Measurements from ENCODE around the gene CCDC40.
A peak's percentile ranks its signal among the peaks of the same experiment; 100 is the strongest.

CCDC40 gene

DNA sequence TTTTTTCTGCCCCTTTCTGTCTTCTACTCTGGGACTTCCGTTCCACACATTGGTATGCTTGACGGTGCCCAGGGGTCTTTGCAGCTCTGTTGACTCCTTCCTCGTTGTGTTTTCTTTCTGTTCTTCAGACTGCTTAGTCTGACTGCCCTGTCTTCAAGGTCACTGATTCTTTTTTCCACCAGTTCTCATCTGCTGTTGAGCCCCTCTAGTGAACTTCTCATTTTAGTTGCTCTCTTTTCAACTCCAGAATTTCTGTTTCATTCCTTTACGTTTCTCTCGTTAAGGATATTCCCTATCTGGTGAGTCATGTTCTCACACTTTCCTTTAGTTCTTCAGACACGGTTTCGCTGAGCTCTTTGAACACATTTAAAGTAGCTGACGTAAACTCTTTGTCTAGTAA lies 78.7 kb downstream of the CCDC40 start:
- H3K4me3 ChIP-seq (ENCODE audit: low read depth, low read length): no peak overlapping the region
- no peaks in the 10 kb centered on the region for H3K27me3 ChIP-seq (ENCODE audit: insufficient read depth, low read depth, severe bottlenecking)
- H3K27ac ChIP-seq: no peak overlapping the region
- DNase-seq: no peak
- TF ChIP-seq, protein P1, sequence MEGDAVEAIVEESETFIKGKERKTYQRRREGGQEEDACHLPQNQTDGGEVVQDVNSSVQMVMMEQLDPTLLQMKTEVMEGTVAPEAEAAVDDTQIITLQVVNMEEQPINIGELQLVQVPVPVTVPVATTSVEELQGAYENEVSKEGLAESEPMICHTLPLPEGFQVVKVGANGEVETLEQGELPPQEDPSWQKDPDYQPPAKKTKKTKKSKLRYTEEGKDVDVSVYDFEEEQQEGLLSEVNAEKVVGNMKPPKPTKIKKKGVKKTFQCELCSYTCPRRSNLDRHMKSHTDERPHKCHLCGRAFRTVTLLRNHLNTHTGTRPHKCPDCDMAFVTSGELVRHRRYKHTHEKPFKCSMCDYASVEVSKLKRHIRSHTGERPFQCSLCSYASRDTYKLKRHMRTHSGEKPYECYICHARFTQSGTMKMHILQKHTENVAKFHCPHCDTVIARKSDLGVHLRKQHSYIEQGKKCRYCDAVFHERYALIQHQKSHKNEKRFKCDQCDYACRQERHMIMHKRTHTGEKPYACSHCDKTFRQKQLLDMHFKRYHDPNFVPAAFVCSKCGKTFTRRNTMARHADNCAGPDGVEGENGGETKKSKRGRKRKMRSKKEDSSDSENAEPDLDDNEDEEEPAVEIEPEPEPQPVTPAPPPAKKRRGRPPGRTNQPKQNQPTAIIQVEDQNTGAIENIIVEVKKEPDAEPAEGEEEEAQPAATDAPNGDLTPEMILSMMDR (IDR thresholded peaks at IDR 0.05; ENCODE audit: low read depth, low read length): no peak
- peaks cover 60% of the 10 kb centered on the region for H3K36me3 ChIP-seq
- peaks cover 6% of the 10 kb centered on the region for H3K9me3 ChIP-seq (ENCODE audit: severe bottlenecking)

DNA sequence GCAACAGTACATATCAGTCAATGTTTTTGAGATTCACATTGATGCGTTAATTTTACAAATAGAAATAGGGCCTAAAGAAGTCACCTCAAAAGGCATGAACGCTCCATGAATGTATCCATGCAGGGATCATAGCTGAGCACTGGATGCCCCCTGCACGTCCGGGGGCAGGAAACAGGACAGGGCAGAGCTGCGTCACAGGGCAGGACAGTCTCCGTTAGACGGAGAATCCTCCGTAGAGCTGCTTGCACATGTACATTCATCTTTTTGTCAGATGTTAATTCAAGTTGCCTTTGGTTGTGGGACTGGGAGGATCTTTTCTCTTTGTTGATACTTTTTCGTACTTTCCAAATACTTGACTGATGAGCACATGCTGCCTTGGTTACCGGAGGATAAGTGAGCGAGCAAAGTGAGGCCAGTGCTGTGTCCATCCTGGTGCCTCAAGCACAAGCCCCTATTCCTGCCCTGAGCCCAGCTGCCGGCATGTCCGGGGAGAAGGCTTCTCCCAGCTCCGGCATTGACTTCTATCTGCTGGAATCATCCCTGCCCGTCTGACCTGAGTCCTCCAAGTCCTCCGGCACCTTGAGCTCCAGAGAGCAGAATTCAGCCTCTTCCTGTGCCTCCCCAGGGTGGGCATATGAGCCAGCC lies 80.0 kb downstream of the CCDC40 start:
- TF ChIP-seq, protein P1 (IDR thresholded peaks at IDR 0.05; ENCODE audit: low read depth, low read length): no peak
- H3K27me3 ChIP-seq (ENCODE audit: insufficient read depth, low read depth, severe bottlenecking): no peaks in the 10 kb centered on the region
- no peak overlapping the region for H3K4me3 ChIP-seq (ENCODE audit: low read depth, low read length)

DNA sequence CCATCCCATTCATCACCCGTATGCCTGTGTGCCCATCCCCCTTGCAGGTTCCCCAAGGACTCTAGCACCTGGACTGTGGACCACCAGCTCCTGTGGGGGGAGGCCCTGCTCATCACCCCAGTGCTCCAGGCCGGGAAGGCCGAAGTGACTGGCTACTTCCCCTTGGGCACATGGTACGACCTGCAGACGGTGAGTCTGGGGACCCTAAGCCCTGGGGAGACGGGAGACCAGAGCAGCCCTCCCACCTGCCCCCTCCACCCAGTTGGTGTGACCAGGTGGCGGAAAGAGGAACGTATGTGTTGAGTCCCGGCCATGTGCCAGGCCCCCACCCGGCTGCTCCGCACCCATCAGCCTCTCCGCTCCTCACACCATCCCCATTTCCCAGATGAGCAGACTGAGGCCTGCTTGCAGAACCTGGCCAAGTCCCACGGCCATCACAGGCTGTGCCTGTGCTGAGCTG lies 80.5 kb downstream of the CCDC40 start:
- peak; percentile 8 for DNase-seq
- Histone ChIP-seq H3K27me3 (ENCODE audit: insufficient read depth, low read depth, severe bottlenecking) (no peaks in the 10 kb centered on the region), H3K27ac (no peak overlapping the region), H3K36me3 (peaks cover 56% of the 10 kb centered on the region), H3K4me3 (ENCODE audit: low read depth, low read length) (no peak overlapping the region), H3K9me3 (ENCODE audit: severe bottlenecking) (peaks cover 6% of the 10 kb centered on the region)
- TF ChIP-seq, protein P1 (IDR thresholded peaks at IDR 0.05; ENCODE audit: low read depth, low read length): no peak

More for the DNA sequence above, 80.0 kb downstream of the CCDC40 start:
- DNase-seq: peak; percentile 3
- H3K36me3 ChIP-seq: peaks cover 57% of the 10 kb centered on the region
- no peak overlapping the region for H3K27ac ChIP-seq
- peaks cover 6% of the 10 kb centered on the region for H3K9me3 ChIP-seq (ENCODE audit: severe bottlenecking)

DNA sequence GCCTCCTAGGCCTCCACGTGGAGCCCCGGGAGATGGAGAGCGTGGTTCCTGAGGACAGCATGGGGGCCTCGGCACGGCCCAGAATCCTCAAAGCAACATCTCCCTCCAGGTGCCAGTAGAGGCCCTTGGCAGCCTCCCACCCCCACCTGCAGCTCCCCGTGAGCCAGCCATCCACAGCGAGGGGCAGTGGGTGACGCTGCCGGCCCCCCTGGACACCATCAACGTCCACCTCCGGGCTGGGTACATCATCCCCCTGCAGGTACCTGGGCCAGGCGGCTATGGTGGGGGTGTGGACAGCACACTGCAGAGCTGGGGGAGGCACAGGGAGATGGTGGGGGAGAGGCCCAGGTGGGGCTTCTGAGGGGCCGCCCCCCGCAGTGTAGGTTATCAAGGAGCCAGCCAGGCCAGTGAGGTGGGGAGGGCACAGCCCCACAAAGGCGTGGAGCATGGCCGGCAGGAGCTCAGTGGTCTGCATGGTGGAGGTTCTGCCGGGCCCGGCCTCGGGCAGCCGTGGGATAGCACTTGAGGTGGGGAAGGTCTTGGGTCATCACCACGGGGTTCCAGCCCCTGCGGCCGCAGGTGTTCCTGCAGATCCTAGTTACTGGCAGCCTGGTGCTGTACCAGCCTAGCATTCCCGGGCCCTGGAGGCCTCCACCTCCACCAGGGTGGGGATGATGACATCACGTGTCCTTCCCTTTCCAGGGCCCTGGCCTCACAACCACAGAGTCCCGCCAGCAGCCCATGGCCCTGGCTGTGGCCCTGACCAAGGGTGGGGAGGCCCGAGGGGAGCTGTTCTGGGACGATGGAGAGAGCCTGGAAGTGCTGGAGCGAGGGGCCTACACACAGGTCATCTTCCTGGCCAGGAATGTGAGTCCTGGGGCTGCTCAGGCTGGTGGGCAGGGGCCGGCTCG lies 81.3 kb downstream of the CCDC40 start:
- Histone ChIP-seq H3K4me3 (ENCODE audit: low read depth, low read length) (no peak overlapping the region), H3K27me3 (ENCODE audit: insufficient read depth, low read depth, severe bottlenecking) (no peaks in the 10 kb centered on the region), H3K36me3 (peaks cover 48% of the 10 kb centered on the region), H3K9me3 (ENCODE audit: severe bottlenecking) (peaks cover 6% of the 10 kb centered on the region), H3K27ac (no peak overlapping the region)
- DNase-seq: peak; percentile 11
- TF ChIP-seq, protein P1 (IDR thresholded peaks at IDR 0.05; ENCODE audit: low read depth, low read length): no peak

DNA sequence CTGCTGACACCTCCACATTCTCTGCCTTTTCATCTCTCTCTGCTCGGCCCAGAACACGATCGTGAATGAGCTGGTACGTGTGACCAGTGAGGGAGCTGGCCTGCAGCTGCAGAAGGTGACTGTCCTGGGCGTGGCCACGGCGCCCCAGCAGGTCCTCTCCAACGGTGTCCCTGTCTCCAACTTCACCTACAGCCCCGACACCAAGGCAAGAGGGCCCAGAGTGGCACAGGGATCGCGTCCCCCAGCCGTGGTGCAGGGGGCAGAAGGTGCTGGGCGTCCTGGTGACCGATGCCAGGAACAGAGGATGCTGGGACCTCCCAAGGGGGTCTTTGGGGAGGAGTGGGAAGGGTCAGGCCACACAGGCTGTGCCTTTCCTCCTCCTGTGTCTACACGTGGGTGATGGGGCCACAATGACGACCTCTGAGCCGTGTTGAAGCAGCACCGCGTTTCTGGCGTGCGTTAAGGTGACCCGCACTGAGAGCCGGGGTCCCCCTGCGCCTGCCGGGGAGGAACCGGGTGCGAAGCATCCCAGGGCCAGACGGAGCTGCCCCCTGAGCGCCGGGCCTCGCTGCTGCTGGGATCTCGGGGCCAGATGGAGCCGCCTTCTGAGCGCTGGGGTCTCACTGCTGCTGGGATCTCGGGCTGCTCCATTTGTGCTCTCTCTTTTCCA lies 82.3 kb downstream of the CCDC40 start:
- Histone ChIP-seq H3K9me3 (ENCODE audit: severe bottlenecking) (peaks cover 6% of the 10 kb centered on the region), H3K4me3 (ENCODE audit: low read depth, low read length) (no peak overlapping the region), H3K27me3 (ENCODE audit: insufficient read depth, low read depth, severe bottlenecking) (no peaks in the 10 kb centered on the region), H3K27ac (peak overlapping the region; percentile 13; the same call in 1 of the 2 replicates), H3K36me3 (peaks cover 38% of the 10 kb centered on the region)
- peak; percentile 7 for DNase-seq
- TF ChIP-seq, protein P1 (IDR thresholded peaks at IDR 0.05; ENCODE audit: low read depth, low read length): no peak
